Measurements from ENCODE around the gene DPYD. TPM values are rescaled to one million over a fixed set of nuclear protein-coding genes. Genes with fewer than 3 reads are reported as not detected.

DPYD gene
- total and polyA plus RNA-seq, 4 donors: 3.7 to 25.5 (median 10.6) TPM

- H3K27ac ChIP-seq (ENCODE audit: low read depth, low read length): no peak overlapping the region
- H3K36me3 ChIP-seq (ENCODE audit: control insufficient read depth, insufficient read depth, low read length): no peaks in the 10 kb centered on the region
- no peaks in the 10 kb centered on the region for H3K27me3 ChIP-seq (ENCODE audit: control insufficient read depth, insufficient read depth, low read length)
- no peaks in the 10 kb centered on the region for H3K4me1 ChIP-seq (ENCODE audit: control insufficient read depth, insufficient read depth, low read length)
- H3K9me3 ChIP-seq (ENCODE audit: control insufficient read depth, insufficient read depth, low read length): no peaks in the 10 kb centered on the region
- 91% methylated on average over 5 of the region's 5 CpGs for WGBS (ENCODE audit: insufficient coverage)
- no peak overlapping the region for H3K4me3 ChIP-seq (ENCODE audit: low read depth, low read length)
- no peak for DNase-seq (ENCODE audit: low read depth in 4 of 6, low spot score in 6 of 6)
Observed at GRCh38 chr1:97377432-97378034, 543.3 kb downstream of the DPYD start.

GRCh38 chr1:97373000-97373399 lies 547.8 kb downstream of the DPYD start:
- H3K4me3 ChIP-seq (ENCODE audit: low read depth, low read length): no peak overlapping the region
- no CpG with 5 or more reads among the region's 5 CpGs for WGBS (ENCODE audit: insufficient coverage)

DNA sequence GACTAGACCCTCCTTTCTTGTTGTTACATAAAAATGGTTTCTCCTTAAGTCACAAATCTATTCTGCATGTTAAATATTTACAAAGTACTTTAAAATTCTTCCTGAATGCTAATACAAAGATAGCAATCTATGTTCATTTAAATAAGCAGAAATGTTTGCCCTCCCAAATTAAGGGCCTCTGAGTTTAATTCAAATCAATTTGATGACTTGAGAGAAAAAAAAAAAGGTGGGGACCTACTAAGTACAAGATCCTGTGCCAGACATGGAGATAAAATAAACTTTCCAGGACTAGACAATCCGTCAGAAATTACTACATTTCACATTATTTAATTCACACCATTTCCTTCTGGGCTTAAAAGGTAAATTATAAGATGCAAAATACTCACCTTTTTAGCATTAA lies 548.3 kb downstream of the DPYD start:
- no CpG with 5 or more reads among the region's 1 CpG for WGBS (ENCODE audit: insufficient coverage)
- no peak for DNase-seq (ENCODE audit: low read depth in 4 of 6, low spot score in 6 of 6)

More at GRCh38 chr1:97373000-97373399, 547.8 kb downstream of the DPYD start:
- Histone ChIP-seq H3K27me3 (ENCODE audit: control insufficient read depth, insufficient read depth, low read length) (no peaks in the 10 kb centered on the region), H3K4me1 (ENCODE audit: control insufficient read depth, insufficient read depth, low read length) (no peaks in the 10 kb centered on the region), H3K27ac (ENCODE audit: low read depth, low read length) (no peak overlapping the region), H3K36me3 (ENCODE audit: control insufficient read depth, insufficient read depth, low read length) (no peaks in the 10 kb centered on the region), H3K9me3 (ENCODE audit: control insufficient read depth, insufficient read depth, low read length) (no peaks in the 10 kb centered on the region)
- peak in 1 of 6 donors; percentile 62 for DNase-seq (ENCODE audit: low read depth in 4 of 6, low spot score in 6 of 6)

DNA sequence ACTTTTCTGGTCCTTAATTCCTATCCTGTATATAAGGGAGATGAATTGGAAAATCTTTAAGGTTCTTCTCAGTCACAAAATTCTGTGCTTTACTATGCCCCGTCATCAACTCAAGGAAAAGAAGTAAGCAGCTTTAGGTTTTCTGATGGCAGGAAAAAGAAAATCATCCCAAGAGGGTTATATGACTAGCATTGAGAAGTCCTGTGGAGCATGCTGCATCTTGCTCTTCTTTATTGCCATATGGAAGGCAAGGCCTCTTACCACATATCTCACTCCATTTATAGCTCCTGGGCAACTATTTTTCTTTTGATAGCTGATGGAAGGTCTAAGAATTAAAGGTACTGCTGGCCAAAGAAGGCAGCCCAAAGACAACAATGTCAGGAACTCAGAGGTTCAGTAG lies 552.5 kb downstream of the DPYD start:
- DNase-seq (ENCODE audit: low read depth in 4 of 6, low spot score in 6 of 6): no peak
- H3K4me1 ChIP-seq (ENCODE audit: control insufficient read depth, insufficient read depth, low read length): no peaks in the 10 kb centered on the region
- no peaks in the 10 kb centered on the region for H3K36me3 ChIP-seq (ENCODE audit: control insufficient read depth, insufficient read depth, low read length)
- no peaks in the 10 kb centered on the region for H3K27me3 ChIP-seq (ENCODE audit: control insufficient read depth, insufficient read depth, low read length)
- WGBS (ENCODE audit: insufficient coverage): no CpG with 5 or more reads among the region's 1 CpG
- H3K4me3 ChIP-seq (ENCODE audit: low read depth, low read length): no peak overlapping the region
- H3K9me3 ChIP-seq (ENCODE audit: control insufficient read depth, insufficient read depth, low read length): no peaks in the 10 kb centered on the region
- H3K27ac ChIP-seq (ENCODE audit: low read depth, low read length): no peak overlapping the region

More for the DNA sequence above, 548.3 kb downstream of the DPYD start:
- no peaks in the 10 kb centered on the region for H3K27me3 ChIP-seq (ENCODE audit: control insufficient read depth, insufficient read depth, low read length)
- H3K36me3 ChIP-seq (ENCODE audit: control insufficient read depth, insufficient read depth, low read length): no peaks in the 10 kb centered on the region
- H3K27ac ChIP-seq (ENCODE audit: low read depth, low read length): no peak overlapping the region
- no peaks in the 10 kb centered on the region for H3K9me3 ChIP-seq (ENCODE audit: control insufficient read depth, insufficient read depth, low read length)
- no peak overlapping the region for H3K4me3 ChIP-seq (ENCODE audit: low read depth, low read length)
- no peaks in the 10 kb centered on the region for H3K4me1 ChIP-seq (ENCODE audit: control insufficient read depth, insufficient read depth, low read length)

- H3K27me3 ChIP-seq (ENCODE audit: control insufficient read depth, insufficient read depth, low read length): no peaks in the 10 kb centered on the region
- H3K36me3 ChIP-seq (ENCODE audit: control insufficient read depth, insufficient read depth, low read length): no peaks in the 10 kb centered on the region
- WGBS (ENCODE audit: insufficient coverage): 20% methylated on average over 2 of the region's 3 CpGs
- H3K9me3 ChIP-seq (ENCODE audit: control insufficient read depth, insufficient read depth, low read length): no peaks in the 10 kb centered on the region
- H3K4me1 ChIP-seq (ENCODE audit: control insufficient read depth, insufficient read depth, low read length): no peaks in the 10 kb centered on the region
- no peak for DNase-seq (ENCODE audit: low read depth in 4 of 6, low spot score in 6 of 6)
- no peak overlapping the region for H3K4me3 ChIP-seq (ENCODE audit: low read depth, low read length)
- H3K27ac ChIP-seq (ENCODE audit: low read depth, low read length): no peak overlapping the region
Observed at GRCh38 chr1:97366984-97367383, 553.9 kb downstream of the DPYD start.

GRCh38 chr1:97365026-97365425 lies 555.8 kb downstream of the DPYD start:
- WGBS (ENCODE audit: insufficient coverage): 91% methylated on average over 4 of the region's 4 CpGs
- H3K4me1 ChIP-seq (ENCODE audit: control insufficient read depth, insufficient read depth, low read length): no peaks in the 10 kb centered on the region
- H3K27me3 ChIP-seq (ENCODE audit: control insufficient read depth, insufficient read depth, low read length): no peaks in the 10 kb centered on the region
- DNase-seq (ENCODE audit: low read depth in 4 of 6, low spot score in 6 of 6): no peak
- H3K27ac ChIP-seq (ENCODE audit: low read depth, low read length): no peak overlapping the region
- H3K4me3 ChIP-seq (ENCODE audit: low read depth, low read length): no peak overlapping the region
- no peaks in the 10 kb centered on the region for H3K36me3 ChIP-seq (ENCODE audit: control insufficient read depth, insufficient read depth, low read length)
- H3K9me3 ChIP-seq (ENCODE audit: control insufficient read depth, insufficient read depth, low read length): no peaks in the 10 kb centered on the region

DNA sequence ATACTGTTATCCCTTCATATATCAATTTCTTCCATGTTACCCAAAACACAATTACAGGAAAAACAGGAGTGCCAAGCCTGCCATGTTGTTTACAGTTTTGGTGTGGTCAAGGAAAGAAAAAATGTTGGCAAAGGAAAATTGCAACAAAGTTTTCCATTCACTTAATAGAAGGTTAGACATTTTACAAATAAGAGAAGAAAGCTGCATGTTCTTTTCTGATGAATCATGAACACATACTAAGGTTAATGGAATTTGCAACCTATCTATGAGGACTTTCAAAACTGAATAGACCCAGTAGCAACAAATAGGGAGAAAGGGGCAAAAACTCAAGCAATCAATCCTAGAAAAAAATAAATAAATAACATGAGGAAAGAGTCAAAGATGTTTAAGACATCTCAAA lies 556.7 kb downstream of the DPYD start:
- Histone ChIP-seq H3K36me3 (ENCODE audit: control insufficient read depth, insufficient read depth, low read length) (no peaks in the 10 kb centered on the region), H3K27ac (ENCODE audit: low read depth, low read length) (no peak overlapping the region), H3K9me3 (ENCODE audit: control insufficient read depth, insufficient read depth, low read length) (no peaks in the 10 kb centered on the region), H3K4me3 (ENCODE audit: low read depth, low read length) (no peak overlapping the region), H3K27me3 (ENCODE audit: control insufficient read depth, insufficient read depth, low read length) (no peaks in the 10 kb centered on the region), H3K4me1 (ENCODE audit: control insufficient read depth, insufficient read depth, low read length) (no peaks in the 10 kb centered on the region)
- DNase-seq (ENCODE audit: low read depth in 4 of 6, low spot score in 6 of 6): no peak

GRCh38 chr1:97356309-97356708 lies 564.5 kb downstream of the DPYD start:
- no peaks in the 10 kb centered on the region for H3K36me3 ChIP-seq (ENCODE audit: control insufficient read depth, insufficient read depth, low read length)
- no peak overlapping the region for H3K4me3 ChIP-seq (ENCODE audit: low read depth, low read length)
- no peak for DNase-seq (ENCODE audit: low read depth in 4 of 6, low spot score in 6 of 6)
- no peaks in the 10 kb centered on the region for H3K27me3 ChIP-seq (ENCODE audit: control insufficient read depth, insufficient read depth, low read length)
- WGBS (ENCODE audit: insufficient coverage): no CpG with 5 or more reads among the region's 1 CpG
- H3K9me3 ChIP-seq (ENCODE audit: control insufficient read depth, insufficient read depth, low read length): peaks cover 9% of the 10 kb centered on the region
- no peaks in the 10 kb centered on the region for H3K4me1 ChIP-seq (ENCODE audit: control insufficient read depth, insufficient read depth, low read length)
- H3K27ac ChIP-seq (ENCODE audit: low read depth, low read length): no peak overlapping the region

DNA sequence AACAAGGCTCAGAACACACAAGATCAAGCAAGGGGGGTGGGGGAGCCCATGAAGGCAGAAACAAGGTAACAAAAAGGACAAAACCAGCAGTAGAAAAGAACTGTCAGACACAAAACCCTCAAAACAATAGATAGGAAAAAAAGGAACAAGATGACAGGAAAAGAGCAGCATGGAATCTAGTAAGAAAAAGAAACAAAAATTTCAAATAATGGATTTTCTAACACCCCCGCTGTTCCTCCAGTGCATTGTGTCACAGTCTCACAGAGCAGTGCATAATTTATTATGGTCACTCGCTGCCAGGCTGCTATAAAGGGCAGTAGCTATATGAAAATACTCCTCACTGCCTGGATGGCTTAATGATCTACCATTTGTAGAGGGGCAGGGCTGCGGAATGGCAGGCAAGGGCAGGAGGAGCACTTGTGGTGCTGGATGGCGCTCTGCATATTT lies 567.9 kb downstream of the DPYD start:
- Histone ChIP-seq H3K4me1 (ENCODE audit: control insufficient read depth, insufficient read depth, low read length) (no peaks in the 10 kb centered on the region), H3K4me3 (ENCODE audit: low read depth, low read length) (no peak overlapping the region), H3K27me3 (ENCODE audit: control insufficient read depth, insufficient read depth, low read length) (no peaks in the 10 kb centered on the region), H3K27ac (ENCODE audit: low read depth, low read length) (no peak overlapping the region), H3K9me3 (ENCODE audit: control insufficient read depth, insufficient read depth, low read length) (peaks cover 7% of the 10 kb centered on the region), H3K36me3 (ENCODE audit: control insufficient read depth, insufficient read depth, low read length) (no peaks in the 10 kb centered on the region)
- DNase-seq (ENCODE audit: low read depth in 4 of 6, low spot score in 6 of 6): peak in 2 of 6 donors; percentile 7 to 41
- no CpG with 5 or more reads among the region's 4 CpGs for WGBS (ENCODE audit: insufficient coverage)

DNA sequence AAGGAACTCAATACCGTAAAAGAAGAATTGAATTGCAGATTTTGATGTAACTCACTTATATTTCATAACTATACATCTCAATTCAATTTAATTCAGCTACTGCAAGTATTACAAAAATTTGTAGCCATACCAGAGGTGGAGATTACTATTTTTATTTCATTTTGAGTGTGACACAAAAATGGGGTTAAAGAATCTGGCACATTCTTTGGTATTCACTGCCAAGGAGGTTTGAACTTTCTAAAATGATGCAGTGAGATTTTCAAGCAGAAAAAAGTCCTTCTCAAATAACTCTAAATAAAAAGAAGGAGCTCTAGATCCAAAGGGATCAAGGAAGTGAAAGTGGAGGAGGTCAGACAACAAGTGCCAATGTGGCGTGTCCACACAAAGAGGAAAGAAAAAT lies 569.0 kb downstream of the DPYD start:
- DNase-seq (ENCODE audit: low read depth in 4 of 6, low spot score in 6 of 6): peak in 1 of 6 donors; percentile 12
- Histone ChIP-seq H3K36me3 (ENCODE audit: control insufficient read depth, insufficient read depth, low read length) (no peaks in the 10 kb centered on the region), H3K4me1 (ENCODE audit: control insufficient read depth, insufficient read depth, low read length) (no peaks in the 10 kb centered on the region), H3K9me3 (ENCODE audit: control insufficient read depth, insufficient read depth, low read length) (peaks cover 7% of the 10 kb centered on the region), H3K27me3 (ENCODE audit: control insufficient read depth, insufficient read depth, low read length) (no peaks in the 10 kb centered on the region), H3K27ac (ENCODE audit: low read depth, low read length) (no peak overlapping the region), H3K4me3 (ENCODE audit: low read depth, low read length) (no peak overlapping the region)
- no CpG with 5 or more reads among the region's 2 CpGs for WGBS (ENCODE audit: insufficient coverage)
